GM19395 (cell line): ENCODE measurements around the gene FUT8.
A peak's percentile ranks its signal among the peaks of the same experiment; 100 is the strongest.
"Not testable (repeated sequence)": the region's sequence is repeated elsewhere in the genome, so short reads cannot be mapped to it uniquely, and the experiment has no call there.

Experiments
- ATAC-seq: cut with Tn5 transposase; IDR thresholded peaks from one replicate; pipeline ENCODE4 v1.9.1; 2021; ENCODE audit warnings: mild to moderate bottlenecking, moderate library complexity; ENCODE audit not compliant: unreplicated experiment

The FUT8 gene

GRCh38 chr14:65444230-65444629 lies 31.7 kb downstream of the FUT8 start:
- no peak for ATAC-seq

GRCh38 chr14:65446159-65446558 lies 33.6 kb downstream of the FUT8 start:
- ATAC-seq, result no peak

DNA sequence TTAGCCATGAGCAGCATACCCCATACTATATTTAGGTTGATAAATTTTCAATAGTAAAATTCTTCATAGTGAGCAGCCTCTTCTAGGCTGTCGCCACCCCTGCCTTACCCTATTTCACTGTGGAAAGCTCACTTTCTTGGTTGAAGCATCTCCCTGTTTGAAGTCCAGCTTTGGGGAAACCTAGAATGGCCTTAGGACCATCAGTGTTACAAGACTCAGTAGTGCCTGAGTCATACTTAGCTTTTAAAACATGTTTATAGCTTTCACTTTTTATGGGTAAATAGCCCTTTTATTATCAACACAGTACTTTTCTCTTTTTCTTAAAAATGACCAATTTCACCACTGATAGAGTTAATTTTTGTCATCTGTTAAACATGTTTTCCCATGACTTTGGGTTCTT lies 37.1 kb downstream of the FUT8 start:
- no peak for ATAC-seq

DNA sequence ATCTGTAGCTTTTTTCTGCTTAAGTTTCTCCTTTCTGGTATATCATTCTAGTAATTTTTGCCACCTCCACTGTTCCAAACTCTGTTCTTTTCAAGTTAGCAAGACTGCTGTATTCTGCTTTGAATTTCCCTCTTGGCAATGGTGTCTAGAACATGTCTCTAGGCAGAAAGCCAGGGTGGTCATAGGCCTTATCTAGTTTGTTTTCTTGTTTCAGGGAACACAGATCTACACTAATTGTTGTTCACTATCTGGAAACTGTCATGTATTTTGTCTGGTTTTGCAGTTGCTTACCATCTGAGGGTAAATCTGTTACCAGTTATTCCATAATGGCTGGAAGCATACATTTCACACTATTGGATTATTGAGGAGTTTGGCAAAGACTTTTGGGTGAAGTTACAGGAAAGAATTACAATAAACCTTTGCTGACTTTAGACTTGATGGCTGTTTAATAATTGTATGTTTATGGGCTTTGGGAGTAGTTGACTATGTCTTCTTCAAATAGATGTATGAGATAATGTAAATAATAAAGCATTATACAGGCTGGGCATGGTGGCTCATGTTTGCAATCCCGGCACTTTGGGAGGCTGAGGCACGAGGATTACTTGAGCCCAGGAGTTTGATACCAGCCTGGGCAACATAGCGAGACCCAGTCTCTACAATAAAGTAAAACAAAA lies 41.4 kb downstream of the FUT8 start:
- no peak for ATAC-seq

DNA sequence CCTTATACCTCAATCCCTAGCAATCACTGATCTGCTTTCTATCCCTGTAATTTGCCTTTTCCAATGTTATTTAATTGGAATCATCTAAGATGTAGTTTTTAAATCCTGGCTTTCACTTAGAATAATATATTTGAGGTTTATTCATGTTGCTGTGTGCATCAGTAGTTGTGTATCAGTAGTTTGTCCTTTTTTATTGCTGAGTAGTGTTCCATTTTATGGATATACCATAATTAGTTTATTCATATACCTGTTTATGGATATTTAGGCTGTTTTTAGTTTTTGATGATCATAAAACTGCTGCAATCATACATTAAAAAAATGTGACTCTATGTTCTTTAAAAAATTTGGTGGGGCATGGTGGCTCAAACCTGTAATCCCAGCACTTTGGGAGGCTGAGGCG lies 43.7 kb downstream of the FUT8 start:
- ATAC-seq, result no peak

- ATAC-seq, result peak; percentile 50
These were observed 49.2 kb downstream of the FUT8 start for GRCh38 chr14:65461730-65462129.

DNA sequence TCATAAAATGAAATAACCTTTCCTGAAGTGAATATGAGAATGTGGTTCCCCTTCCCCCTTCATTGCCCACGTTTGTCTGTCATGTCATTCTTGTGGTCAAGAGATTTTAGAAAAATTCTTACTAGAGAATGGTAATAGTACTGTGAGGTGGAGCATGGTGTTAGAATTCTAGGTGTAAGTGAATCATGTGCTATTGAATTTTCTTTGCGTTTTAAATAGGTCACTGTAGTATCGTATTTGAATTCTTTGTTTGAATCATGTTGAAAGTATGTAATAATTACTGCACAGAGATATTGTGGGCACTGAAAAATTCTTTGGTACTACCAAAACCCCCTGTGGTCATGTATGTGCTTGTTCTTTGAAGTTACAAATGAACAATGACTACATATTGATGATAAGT lies 49.9 kb downstream of the FUT8 start:
- ATAC-seq, result peak; percentile 66

DNA sequence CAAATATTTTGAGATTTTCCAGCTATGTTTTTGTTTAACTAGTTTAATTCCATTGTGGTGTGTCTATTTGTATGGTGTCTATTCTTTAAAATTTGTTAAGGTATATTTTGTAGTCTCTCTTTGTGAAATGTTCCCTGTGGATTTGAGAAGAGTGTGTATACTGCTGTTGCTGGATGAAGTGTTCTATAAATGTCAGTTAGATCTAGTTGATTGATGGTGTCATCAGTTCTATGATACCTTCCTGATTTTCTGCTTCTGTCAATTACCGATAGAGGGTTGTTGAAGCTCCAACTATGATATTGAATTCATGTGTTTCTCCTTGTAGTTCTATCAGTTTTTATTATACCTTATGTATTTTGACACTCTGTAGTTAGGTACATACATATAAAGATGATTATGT lies 53.1 kb downstream of the FUT8 start:
- no peak for ATAC-seq

DNA sequence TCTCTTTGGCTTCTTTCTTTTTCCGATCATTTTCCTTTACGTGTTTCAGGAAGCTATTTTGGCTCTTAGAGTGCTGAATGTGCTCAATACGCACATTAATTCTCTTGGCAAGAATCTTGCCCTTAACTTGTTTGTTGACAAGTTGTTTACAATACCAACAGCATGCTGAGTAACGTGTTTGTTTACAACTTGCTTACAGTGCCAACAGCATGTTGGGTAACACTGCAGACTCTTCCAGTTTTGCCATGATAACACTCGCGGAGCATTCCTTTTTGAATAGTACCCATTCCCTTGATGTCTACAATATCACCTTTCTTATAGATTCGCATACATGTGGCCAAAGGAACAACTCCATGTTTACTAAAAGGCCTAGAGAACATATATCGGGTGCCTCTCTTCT lies 55.4 kb downstream of the FUT8 start:
- not testable (repeated sequence) for ATAC-seq

DNA sequence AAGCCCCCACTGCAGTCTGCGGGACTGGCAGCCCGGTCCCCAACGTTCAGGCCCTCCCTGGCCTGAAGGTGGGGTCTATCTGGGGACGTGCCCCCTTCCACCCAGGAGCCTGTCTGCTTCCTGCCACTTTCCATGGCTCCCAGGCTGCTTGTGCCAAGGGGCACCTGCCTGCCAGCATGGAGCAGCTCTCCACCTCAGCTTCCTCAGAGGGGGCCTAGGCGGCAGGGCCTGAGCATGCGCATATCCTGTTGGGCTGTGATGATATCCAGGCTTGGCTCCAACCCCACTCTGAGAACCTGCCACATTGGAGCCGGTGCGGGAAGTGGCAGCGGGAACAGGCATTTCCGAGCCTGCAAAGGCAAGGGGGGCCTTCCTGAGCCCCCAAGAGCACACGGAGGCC lies 57.4 kb downstream of the FUT8 start:
- ATAC-seq, result no peak

DNA sequence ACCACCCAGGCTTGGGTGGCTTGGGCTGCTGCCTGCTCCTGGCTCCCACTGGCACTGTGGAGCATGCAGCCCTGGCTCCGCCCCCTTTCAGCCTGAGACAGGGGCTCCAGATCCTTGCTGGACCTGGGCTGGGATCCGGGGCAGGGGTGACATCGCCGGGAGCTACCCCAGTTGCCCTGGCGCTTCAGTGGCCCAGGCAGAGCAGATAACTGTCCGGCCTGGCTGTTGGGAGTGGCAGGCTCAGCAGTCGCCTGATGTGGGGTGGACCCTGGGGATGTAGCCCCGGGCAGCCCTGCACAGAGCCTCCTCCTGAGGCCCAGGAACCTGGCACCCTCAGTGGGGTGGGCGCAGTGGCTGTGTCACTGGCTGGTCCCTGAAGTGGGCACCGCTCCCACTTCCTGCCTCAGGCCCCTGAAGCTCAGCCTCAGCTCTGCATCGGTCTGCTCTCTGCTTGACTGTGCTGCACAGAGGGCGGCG lies 57.9 kb downstream of the FUT8 start:
- peak; percentile 32 for ATAC-seq

DNA sequence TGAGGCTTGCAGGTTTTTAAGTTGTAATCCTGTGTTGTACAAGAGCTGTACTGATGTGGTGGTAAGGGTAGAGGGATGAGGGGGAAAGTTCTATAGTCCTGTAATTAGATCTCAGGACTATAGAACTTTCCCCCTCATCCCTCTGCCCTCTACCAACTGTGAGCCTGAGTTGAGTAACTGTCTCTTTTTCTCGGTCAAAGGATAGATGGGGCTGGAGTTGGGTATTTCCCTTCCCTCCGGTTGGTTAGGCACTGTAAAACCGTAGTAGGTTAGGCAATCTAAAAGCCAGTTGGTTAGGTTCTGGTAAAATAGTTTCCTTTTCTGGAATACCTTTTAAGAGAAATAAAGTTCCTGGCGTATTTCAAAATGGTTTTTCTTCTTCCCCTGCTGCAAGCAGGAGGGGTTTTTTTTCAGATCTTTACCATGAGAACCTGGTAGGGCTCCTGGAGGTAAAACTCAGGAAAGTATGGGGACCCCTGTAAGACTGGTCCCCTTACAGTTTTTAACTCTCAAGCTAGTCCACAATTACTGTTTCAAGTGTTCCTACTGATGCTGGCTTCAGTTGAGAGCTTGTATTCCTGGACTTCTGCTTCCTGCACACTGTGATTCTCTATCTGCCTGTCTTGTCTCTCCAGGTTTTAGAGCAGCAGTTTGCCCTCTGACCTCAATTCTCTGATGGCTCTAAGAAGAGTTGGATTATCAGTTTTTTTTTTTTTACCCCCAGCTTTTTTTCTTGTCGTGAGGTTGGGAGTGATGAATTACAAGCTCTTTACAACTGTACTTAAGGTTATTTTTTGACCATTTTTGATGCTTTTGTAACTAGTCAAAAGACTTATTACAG lies 58.7 kb downstream of the FUT8 start:
- ATAC-seq, result peak; percentile 80

DNA sequence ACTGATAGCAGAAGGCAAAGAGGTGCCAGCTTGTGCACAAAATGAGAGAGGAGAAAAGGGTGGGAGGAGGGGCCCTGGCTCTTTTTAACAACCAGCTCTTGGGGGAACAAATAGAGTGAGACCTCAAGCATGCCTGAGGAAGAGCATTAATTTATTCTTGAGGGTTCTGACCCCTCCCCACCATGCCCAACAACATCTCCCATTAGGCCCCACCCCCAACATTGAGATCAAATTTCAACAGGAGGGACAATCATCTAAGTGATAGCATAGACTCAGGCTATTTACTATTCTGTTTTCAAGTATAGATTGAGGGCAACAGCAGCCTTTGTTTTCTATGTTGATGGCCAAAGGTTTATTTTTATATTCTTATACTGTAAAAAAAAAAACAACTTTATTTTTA lies 59.7 kb downstream of the FUT8 start:
- ATAC-seq, result no peak

DNA sequence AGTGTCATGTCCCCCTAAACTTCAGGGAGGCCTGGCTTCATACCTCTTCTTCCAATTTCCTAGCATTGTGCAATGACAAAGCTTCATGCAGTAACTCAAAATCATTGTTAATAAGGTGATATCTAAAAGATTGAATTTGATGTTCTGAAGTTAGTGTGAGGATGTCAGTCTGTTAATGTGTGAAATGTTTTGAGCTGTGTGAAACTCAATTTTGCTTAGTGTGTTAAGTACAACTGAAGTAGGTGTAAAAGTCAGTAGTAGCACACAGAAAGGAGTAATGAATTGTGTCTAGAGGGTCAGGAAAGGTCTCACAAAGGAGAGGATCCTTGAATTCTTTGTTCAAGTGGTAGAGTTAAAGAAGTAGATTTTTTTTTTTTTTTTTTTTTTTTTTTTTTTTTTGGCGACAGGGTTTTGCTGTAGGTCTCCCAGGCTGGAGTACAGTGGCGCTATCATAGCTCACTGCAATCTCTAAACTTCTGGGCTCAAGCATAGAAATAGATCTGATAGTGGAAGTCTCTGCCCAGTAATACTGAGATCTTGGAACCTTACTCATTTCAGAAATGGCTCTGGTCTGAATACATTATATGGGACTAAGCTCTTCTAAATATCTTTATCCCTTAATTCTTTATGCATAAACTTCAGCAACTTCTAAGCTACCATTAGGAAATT lies 63.9 kb downstream of the FUT8 start:
- peak; percentile 93 for ATAC-seq

GRCh38 chr14:65476942-65477318 lies 64.4 kb downstream of the FUT8 start:
- ATAC-seq, result peak; percentile 50

DNA sequence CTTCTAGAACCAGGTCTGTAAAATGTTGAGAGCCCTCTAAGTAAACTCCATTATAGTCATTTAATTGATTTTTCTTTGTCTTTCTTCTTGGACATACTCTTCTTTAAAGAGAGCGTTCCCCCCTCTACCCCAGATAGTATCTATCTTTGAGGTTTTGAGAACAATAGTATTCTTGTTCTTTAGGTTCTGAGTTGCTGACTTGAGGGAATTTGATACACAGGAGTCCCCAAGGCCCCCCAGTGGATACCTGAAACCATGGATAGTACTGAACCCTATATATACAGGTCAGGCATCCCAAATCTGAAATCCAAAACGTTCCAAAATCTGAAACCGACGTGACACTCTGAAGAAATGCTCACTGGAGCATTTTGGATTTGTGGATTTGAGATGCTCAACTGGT lies 65.5 kb downstream of the FUT8 start:
- no peak for ATAC-seq

DNA sequence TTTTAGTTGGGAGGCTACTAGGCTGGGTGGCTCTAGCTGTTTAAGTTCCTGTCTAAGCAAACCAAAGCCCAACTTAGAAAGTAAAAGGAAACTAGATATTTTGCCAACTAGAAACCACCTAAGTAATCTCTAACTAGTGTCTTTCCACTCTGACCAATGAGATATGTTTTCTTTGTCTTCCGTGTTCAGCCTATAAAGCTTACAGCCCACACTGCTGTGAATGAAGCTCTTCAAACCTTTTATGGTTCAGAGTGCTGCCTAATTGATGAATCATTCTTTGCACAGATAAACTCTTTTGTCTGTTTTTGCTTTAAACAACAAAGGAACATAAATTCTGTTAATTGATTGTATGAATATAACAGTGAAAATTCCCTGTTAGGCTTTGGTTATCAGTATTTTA lies 66.1 kb downstream of the FUT8 start:
- peak; percentile 41 for ATAC-seq

DNA sequence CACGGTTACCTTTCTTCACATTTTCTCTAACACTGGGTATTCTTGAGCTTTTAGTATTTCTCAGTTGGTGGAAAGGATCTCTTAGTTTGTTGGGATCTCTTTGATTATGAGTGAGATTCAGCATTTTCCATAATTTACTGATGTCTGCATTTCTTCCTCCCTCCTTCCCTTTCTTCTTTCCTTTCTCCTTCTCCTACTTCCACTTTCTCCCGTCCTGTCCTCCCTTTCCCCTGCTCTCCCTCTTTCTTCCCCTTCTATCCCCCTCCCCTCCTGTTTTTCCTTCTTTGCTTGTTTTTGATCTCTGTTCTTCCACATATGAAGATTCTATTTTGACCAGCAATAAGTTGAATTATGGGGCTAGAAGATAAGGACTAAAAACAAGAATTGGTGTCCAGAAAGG lies 66.9 kb downstream of the FUT8 start:
- ATAC-seq, result no peak

DNA sequence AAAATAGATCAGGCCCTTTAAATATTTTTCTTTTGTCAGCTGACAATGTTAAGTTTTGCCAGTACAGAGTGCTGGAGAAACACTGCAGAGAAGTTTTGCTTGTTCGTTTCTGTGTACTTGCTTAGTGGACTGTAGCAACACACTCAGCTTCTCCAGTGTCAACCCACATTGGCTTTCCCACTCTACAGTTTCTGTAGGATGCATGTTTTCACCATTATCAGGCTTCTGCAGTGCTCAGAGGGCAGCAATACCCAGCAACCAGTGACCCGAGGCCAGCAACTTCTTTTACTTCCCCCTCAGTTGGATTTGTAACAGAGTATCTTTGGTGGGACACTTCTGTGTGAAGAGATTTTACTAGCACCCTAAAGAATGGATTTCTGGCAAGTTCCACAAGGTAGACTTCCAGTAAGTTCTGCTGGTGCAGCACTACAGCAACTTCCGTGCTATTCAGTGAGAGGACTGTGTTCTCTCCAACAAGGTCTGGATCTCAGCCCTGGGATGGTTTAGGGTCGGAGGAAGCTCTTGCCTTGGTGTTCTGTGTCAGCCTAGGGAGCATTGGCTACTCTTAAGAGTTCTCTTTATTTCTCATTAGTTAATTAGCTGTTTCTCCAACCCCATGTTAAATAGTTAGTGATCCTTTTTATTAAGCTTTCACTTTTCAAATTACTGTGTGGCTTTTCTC lies 70.4 kb downstream of the FUT8 start:
- no peak for ATAC-seq

GRCh38 chr14:65483647-65484046 lies 71.1 kb downstream of the FUT8 start:
- ATAC-seq, result no peak

DNA sequence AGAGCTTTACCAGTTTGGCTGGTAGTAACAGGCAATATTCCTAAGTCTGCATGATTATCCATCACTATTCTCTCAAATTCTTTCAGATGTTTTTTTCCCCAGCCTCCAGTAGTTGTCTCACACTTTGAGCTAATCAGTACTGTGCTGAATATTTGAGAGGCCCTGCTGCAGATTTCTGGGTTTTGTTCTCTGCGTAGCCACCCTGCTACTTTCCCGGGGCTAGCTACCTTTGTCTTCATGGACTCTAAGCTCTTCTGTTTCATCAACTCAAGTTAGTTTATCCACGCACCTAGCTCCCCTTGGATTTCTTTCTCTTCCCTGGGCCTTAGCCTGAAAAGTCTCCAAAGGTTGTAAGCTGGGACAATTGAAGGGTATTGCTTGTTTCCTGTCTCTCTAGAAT lies 73.0 kb downstream of the FUT8 start:
- no peak for ATAC-seq
